HepG2 (cell line): ENCODE measurements around the gene CBX2.

ENCODE experiments used
- AHDC1 ChIP-seq: sonication (generic); formaldehyde crosslinking; IDR thresholded peaks from 2 replicates; pipeline ENCODE4 v1.5.1; 2020; ENCODE audit warnings: mild to moderate bottlenecking, missing genetic modification reagents, borderline replicate concordance
- BCL6 ChIP-seq: IDR thresholded peaks from 2 replicates; pipeline ENCODE4 v1.6.1; 2016; ENCODE audit warnings: missing genetic modification reagents, missing compliant biosample characterization
- CHD2 ChIP-seq: IDR thresholded peaks from 2 replicates; pipeline ENCODE4 v1.6.1; 2011; ENCODE audit warnings: low read depth, low read length, improper control_type of control experiment
- CTCF ChIP-seq: sonication (generic); formaldehyde crosslinking; IDR thresholded peaks from 2 replicates; pipeline ENCODE4 v1.5.0; 2020; ENCODE audit warnings: mild to moderate bottlenecking, missing genetic modification reagents, moderate library complexity
- ELF1 ChIP-seq: sonication (generic); formaldehyde crosslinking; IDR thresholded peaks from 2 replicates; pipeline ENCODE4 v1.4.0; 2020; ENCODE audit warnings: missing genetic modification reagents
- HDAC2 ChIP-seq: sonication (generic); formaldehyde crosslinking; IDR thresholded peaks from 2 replicates; pipeline ENCODE4 v1.4.0; 2020; ENCODE audit warnings: missing genetic modification reagents
- NFRKB ChIP-seq: fragments of 450-650 bp; IDR thresholded peaks from 2 replicates; pipeline ENCODE4 v1.6.1; 2017
- NR2F1 ChIP-seq, 2 experiments: fragments of 450-650 bp in 1 of 2; formaldehyde crosslinking in 1 of 2; IDR thresholded peaks; 2 replicates each; pipeline versions ENCODE4 v1.5.0 to v1.6.1; 2016 to 2020; ENCODE audit warnings: mild to moderate bottlenecking in 1 of 2, missing compliant biosample characterization in 1 of 2, missing genetic modification reagents in 1 of 2, moderate library complexity in 1 of 2
- NR2F6 ChIP-seq, 2 experiments: IDR thresholded peaks; 2 replicates each; pipeline ENCODE4 v1.6.1; 2016; ENCODE audit warnings: antibody characterized with exemption in 1 of 2, mild to moderate bottlenecking in 1 of 2
- POLR2A ChIP-seq, 2 experiments: IDR thresholded peaks; 2 replicates each; pipeline ENCODE4 v1.6.1; 2011; ENCODE audit warnings: low read depth in 2 of 2, low read length in 2 of 2, mild to moderate bottlenecking in 1 of 2, moderate library complexity in 1 of 2; ENCODE audit not compliant: insufficient read depth in 1 of 2
- POLR2AphosphoS5 ChIP-seq: IDR thresholded peaks from 2 replicates; pipeline ENCODE4 v1.6.1; 2012; ENCODE audit warnings: low read depth, low read length
- ZNF512 ChIP-seq: sonication (generic); formaldehyde crosslinking; IDR thresholded peaks from 2 replicates; pipeline ENCODE4 v1.4.0; 2020; ENCODE audit warnings: mild to moderate bottlenecking, missing genetic modification reagents

GRCh38 chr17:79796444-79796762 is 18.5 kb downstream of the CBX2 start:
- TF ChIP-seq POLR2A (IDR thresholded peaks at IDR 0.05; ENCODE audit: insufficient read depth in 1 of 2, low read depth in 2 of 2, low read length in 2 of 2) (no peak), NR2F6 (IDR thresholded peaks at IDR 0.05) (no peak), NR2F6 (CRISPR knock-in tag; IDR thresholded peaks at IDR 0.05) (no peak), HDAC2 (CRISPR knock-in tag) (no peak), BCL6 (CRISPR knock-in tag) (no peak), AHDC1 (CRISPR knock-in tag) (no peak), CHD2 (no peak), CTCF (CRISPR knock-in tag) (no peak), NFRKB (no peak), POLR2AphosphoS5 (no peak), ELF1 (CRISPR knock-in tag) (no peak), NR2F1 (CRISPR knock-in tag; IDR thresholded peaks at IDR 0.05) (no peak), ZNF512 (CRISPR knock-in tag) (no peak)
